Measurements from ENCODE around the gene ZNF593OS. TPM values are rescaled to one million over a fixed set of nuclear protein-coding genes. Genes with fewer than 3 reads are reported as not detected.

The ZNF593OS gene
- total RNA-seq, 1 experiment from 2014 or later: not detected

GRCh38 chr1:26132128-26132833 is 39.4 kb downstream of the ZNF593OS start:
- peak in 1 of 2 experiments; percentile 37 for DNase-seq

GRCh38 chr1:26130695-26131094 is 40.9 kb downstream of the ZNF593OS start:
- Histone ChIP-seq H3K36me3 (no peaks in the 10 kb centered on the region), H3K27me3 (peaks cover 15% of the 10 kb centered on the region), H3K4me3 (no peak overlapping the region), H3K27ac (no peak overlapping the region), H3K4me1 (no peaks in the 10 kb centered on the region), H3K9me3 (replicated peaks) (no peaks in the 10 kb centered on the region)
- no peak for DNase-seq

More at GRCh38 chr1:26132128-26132833, 39.4 kb downstream of the ZNF593OS start:
- peaks cover 15% of the 10 kb centered on the region for H3K27me3 ChIP-seq
- H3K4me3 ChIP-seq: no peak overlapping the region
- no peaks in the 10 kb centered on the region for H3K36me3 ChIP-seq
- no peaks in the 10 kb centered on the region for H3K9me3 ChIP-seq (replicated peaks)
- H3K27ac ChIP-seq: no peak overlapping the region
- H3K4me1 ChIP-seq: no peaks in the 10 kb centered on the region

GRCh38 chr1:26129778-26130177 is 41.9 kb downstream of the ZNF593OS start:
- no peak overlapping the region for H3K27ac ChIP-seq
- peaks cover 15% of the 10 kb centered on the region for H3K27me3 ChIP-seq
- H3K4me1 ChIP-seq: no peaks in the 10 kb centered on the region
- H3K36me3 ChIP-seq: no peaks in the 10 kb centered on the region
- DNase-seq: no peak
- no peaks in the 10 kb centered on the region for H3K9me3 ChIP-seq (replicated peaks)
- no peak overlapping the region for H3K4me3 ChIP-seq

- Histone ChIP-seq H3K4me3 (no peak overlapping the region), H3K27me3 (peaks cover 15% of the 10 kb centered on the region), H3K36me3 (no peaks in the 10 kb centered on the region), H3K4me1 (no peaks in the 10 kb centered on the region), H3K27ac (no peak overlapping the region), H3K9me3 (replicated peaks) (no peaks in the 10 kb centered on the region)
- no peak for DNase-seq
These were observed 44.1 kb downstream of the ZNF593OS start for GRCh38 chr1:26127235-26128163.

GRCh38 chr1:26126321-26127084 is 45.1 kb downstream of the ZNF593OS start:
- Histone ChIP-seq H3K27me3 (peaks cover 12% of the 10 kb centered on the region), H3K4me1 (no peaks in the 10 kb centered on the region), H3K27ac (no peak overlapping the region), H3K9me3 (replicated peaks) (no peaks in the 10 kb centered on the region), H3K36me3 (peaks cover 1% of the 10 kb centered on the region; the same call in 1 of the 2 replicates), H3K4me3 (no peak overlapping the region)
- no peak for DNase-seq

GRCh38 chr1:26125946-26126320 is 45.7 kb downstream of the ZNF593OS start:
- Histone ChIP-seq H3K9me3 (replicated peaks) (no peaks in the 10 kb centered on the region), H3K27ac (no peak overlapping the region), H3K4me1 (no peaks in the 10 kb centered on the region), H3K36me3 (peaks cover 2% of the 10 kb centered on the region; the same call in 1 of the 2 replicates), H3K27me3 (peaks cover 6% of the 10 kb centered on the region), H3K4me3 (no peak overlapping the region)
- DNase-seq: no peak

- Histone ChIP-seq H3K27me3 (peaks cover 4% of the 10 kb centered on the region; the same call in 1 of the 2 replicates), H3K4me3 (no peak overlapping the region), H3K27ac (no peak overlapping the region), H3K36me3 (peaks cover 2% of the 10 kb centered on the region; the same call in 1 of the 2 replicates), H3K4me1 (no peaks in the 10 kb centered on the region), H3K9me3 (replicated peaks) (no peaks in the 10 kb centered on the region)
- no peak for DNase-seq
These were observed 46.2 kb downstream of the ZNF593OS start for GRCh38 chr1:26125382-26125781.

- H3K27me3 ChIP-seq: peaks cover 4% of the 10 kb centered on the region; the same call in 1 of the 2 replicates
- no peak for DNase-seq
- H3K4me3 ChIP-seq: no peak overlapping the region
- H3K36me3 ChIP-seq: peaks cover 2% of the 10 kb centered on the region; the same call in 1 of the 2 replicates
- no peaks in the 10 kb centered on the region for H3K4me1 ChIP-seq
- no peaks in the 10 kb centered on the region for H3K9me3 ChIP-seq (replicated peaks)
- no peak overlapping the region for H3K27ac ChIP-seq
These were observed 47.0 kb downstream of the ZNF593OS start for GRCh38 chr1:26124418-26125331.

GRCh38 chr1:26122988-26123973 is 48.4 kb downstream of the ZNF593OS start:
- peaks cover 9% of the 10 kb centered on the region; the same call in 1 of the 2 replicates for H3K36me3 ChIP-seq
- DNase-seq: no peak
- H3K27ac ChIP-seq: no peak overlapping the region
- H3K4me3 ChIP-seq: no peak overlapping the region
- no peaks in the 10 kb centered on the region for H3K9me3 ChIP-seq (replicated peaks)
- no peaks in the 10 kb centered on the region for H3K4me1 ChIP-seq
- H3K27me3 ChIP-seq: no peaks in the 10 kb centered on the region

GRCh38 chr1:26121854-26122773 is 49.5 kb downstream of the ZNF593OS start:
- Histone ChIP-seq H3K36me3 (peaks cover 9% of the 10 kb centered on the region; the same call in 1 of the 2 replicates), H3K9me3 (replicated peaks) (no peaks in the 10 kb centered on the region)
- no peak for DNase-seq

GRCh38 chr1:26119892-26120608 is 51.6 kb downstream of the ZNF593OS start:
- Histone ChIP-seq H3K4me1 (no peaks in the 10 kb centered on the region), H3K9me3 (replicated peaks) (no peaks in the 10 kb centered on the region), H3K27ac (no peak overlapping the region), H3K4me3 (no peak overlapping the region), H3K27me3 (no peaks in the 10 kb centered on the region), H3K36me3 (peaks cover 11% of the 10 kb centered on the region; the same call in 1 of the 2 replicates)
- no peak for DNase-seq

More at GRCh38 chr1:26121854-26122773, 49.5 kb downstream of the ZNF593OS start:
- Histone ChIP-seq H3K4me1 (no peaks in the 10 kb centered on the region), H3K27me3 (no peaks in the 10 kb centered on the region), H3K27ac (no peak overlapping the region), H3K4me3 (no peak overlapping the region)
